Endothelial cell (in vitro differentiated cells): ENCODE data around the gene NEURL1B. TPM values are rescaled to one million over a fixed set of nuclear protein-coding genes. Genes with fewer than 3 reads are reported as not detected.

Experiments used
- DNase-seq: peaks from one replicate; pipeline ENCODE4 v3.0.0; 2021; ENCODE audit warnings: low spot score
- H3K27ac Mint-ChIP-seq: one replicate; pipeline ENCODE4 v1.8.0; 2021; ENCODE audit warnings: mixed read lengths, inconsistent platforms; ENCODE audit not compliant: unreplicated experiment
- H3K27me3 Mint-ChIP-seq: one replicate; pipeline ENCODE4 v1.8.0; 2021; ENCODE audit warnings: mild to moderate bottlenecking, moderate library complexity, mixed read lengths, inconsistent platforms; ENCODE audit not compliant: unreplicated experiment
- H3K36me3 Mint-ChIP-seq: one replicate; pipeline ENCODE4 v1.8.0; 2021; ENCODE audit warnings: mild to moderate bottlenecking, low read depth, mixed read lengths, inconsistent platforms; ENCODE audit not compliant: unreplicated experiment
- H3K4me1 Mint-ChIP-seq: one replicate; pipeline ENCODE4 v1.8.0; 2021; ENCODE audit warnings: mild to moderate bottlenecking, mixed read lengths, inconsistent platforms; ENCODE audit not compliant: unreplicated experiment
- H3K4me3 Mint-ChIP-seq: one replicate; pipeline ENCODE4 v1.8.0; 2021; ENCODE audit warnings: mild to moderate bottlenecking, mixed read lengths, inconsistent platforms; ENCODE audit not compliant: unreplicated experiment
- H3K9me3 Mint-ChIP-seq: one replicate; pipeline ENCODE4 v1.8.0; 2021; ENCODE audit warnings: mixed read lengths, inconsistent platforms; ENCODE audit not compliant: unreplicated experiment
- total RNA-seq: library from RNA; stranded (reverse); fragmentation: NEBNext Ultra II Directional; extraction: Animal tissue kit (Norgen Biotek cat#: 25700); gene quantifications from one replicate; pipeline ENCODE4 v1.2.1, GENCODE V29; 2021; ENCODE audit not compliant: unreplicated experiment
- TF ChIP-seq, protein P1 (sequence below): fragments of 200-600 bp; sonication (generic); IDR thresholded peaks from one replicate; pipeline ENCODE4 v1.5.0; 2021; ENCODE audit warnings: antibody characterized with exemption; ENCODE audit not compliant: unreplicated experiment

Gene NEURL1B
- total RNA-seq, 1 donor from 2014 or later, result 0.13 TPM

DNA sequence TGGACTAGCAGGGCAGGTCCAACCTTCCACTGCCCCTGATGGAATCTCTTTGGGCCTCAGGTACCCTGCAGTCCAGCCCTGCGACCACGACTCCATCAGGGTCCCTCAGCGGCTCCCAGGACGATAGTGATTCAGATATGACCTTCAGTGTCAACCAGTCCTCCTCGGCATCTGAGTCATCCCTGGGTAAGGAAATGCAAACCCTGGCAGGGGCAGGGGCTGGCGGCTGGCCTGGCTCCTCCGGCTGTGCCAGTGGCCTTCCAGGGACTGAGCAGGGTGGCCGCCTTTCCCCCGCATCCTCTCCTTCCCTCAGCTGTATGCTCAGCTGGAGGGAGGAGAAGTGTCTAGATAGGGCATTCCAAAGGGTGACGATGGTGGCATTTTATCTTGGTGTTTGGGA lies 45.0 kb downstream of the NEURL1B start:
- no peak overlapping the region for H3K4me3 Mint-ChIP-seq
- peaks cover 21% of the 10 kb centered on the region for H3K27me3 Mint-ChIP-seq
- TF ChIP-seq, protein P1, sequence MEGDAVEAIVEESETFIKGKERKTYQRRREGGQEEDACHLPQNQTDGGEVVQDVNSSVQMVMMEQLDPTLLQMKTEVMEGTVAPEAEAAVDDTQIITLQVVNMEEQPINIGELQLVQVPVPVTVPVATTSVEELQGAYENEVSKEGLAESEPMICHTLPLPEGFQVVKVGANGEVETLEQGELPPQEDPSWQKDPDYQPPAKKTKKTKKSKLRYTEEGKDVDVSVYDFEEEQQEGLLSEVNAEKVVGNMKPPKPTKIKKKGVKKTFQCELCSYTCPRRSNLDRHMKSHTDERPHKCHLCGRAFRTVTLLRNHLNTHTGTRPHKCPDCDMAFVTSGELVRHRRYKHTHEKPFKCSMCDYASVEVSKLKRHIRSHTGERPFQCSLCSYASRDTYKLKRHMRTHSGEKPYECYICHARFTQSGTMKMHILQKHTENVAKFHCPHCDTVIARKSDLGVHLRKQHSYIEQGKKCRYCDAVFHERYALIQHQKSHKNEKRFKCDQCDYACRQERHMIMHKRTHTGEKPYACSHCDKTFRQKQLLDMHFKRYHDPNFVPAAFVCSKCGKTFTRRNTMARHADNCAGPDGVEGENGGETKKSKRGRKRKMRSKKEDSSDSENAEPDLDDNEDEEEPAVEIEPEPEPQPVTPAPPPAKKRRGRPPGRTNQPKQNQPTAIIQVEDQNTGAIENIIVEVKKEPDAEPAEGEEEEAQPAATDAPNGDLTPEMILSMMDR, result no peak
- H3K36me3 Mint-ChIP-seq, result no peaks in the 10 kb centered on the region
- H3K27ac Mint-ChIP-seq, result no peak overlapping the region
- DNase-seq, result no peak
- H3K9me3 Mint-ChIP-seq, result no peaks in the 10 kb centered on the region
- peaks cover 19% of the 10 kb centered on the region for H3K4me1 Mint-ChIP-seq

GRCh38 chr5:172686539-172687390 lies 45.7 kb downstream of the NEURL1B start:
- no peak overlapping the region for H3K27ac Mint-ChIP-seq
- no peaks in the 10 kb centered on the region for H3K9me3 Mint-ChIP-seq
- peaks cover 21% of the 10 kb centered on the region for H3K27me3 Mint-ChIP-seq
- H3K4me1 Mint-ChIP-seq, result peaks cover 17% of the 10 kb centered on the region
- H3K4me3 Mint-ChIP-seq, result no peak overlapping the region
- TF ChIP-seq, protein P1, result no peak
- H3K36me3 Mint-ChIP-seq, result no peaks in the 10 kb centered on the region
- DNase-seq, result no peak

DNA sequence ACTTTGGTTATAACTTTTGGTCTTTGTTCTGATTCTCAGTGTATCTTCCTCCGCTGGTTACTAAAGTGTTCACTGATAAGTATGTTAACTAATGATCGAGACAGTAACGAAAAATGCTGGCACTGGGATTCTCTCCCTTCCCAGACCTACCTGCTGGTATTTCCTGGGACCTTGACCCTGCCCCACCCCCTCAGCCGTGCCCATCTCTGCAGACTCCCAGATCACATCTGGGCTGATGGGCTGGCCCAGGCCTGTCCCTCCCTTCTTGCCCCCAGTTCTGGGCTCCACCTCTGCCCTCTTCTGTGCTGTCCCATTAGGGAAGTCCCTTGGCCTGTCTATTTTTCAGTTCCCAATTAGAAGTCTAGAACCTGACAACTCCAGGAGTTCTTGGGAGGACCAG lies 46.9 kb downstream of the NEURL1B start:
- TF ChIP-seq, protein P1, result no peak
- Mint-ChIP-seq H3K4me1 (peaks cover 17% of the 10 kb centered on the region), H3K27me3 (peaks cover 15% of the 10 kb centered on the region), H3K36me3 (no peaks in the 10 kb centered on the region), H3K4me3 (no peak overlapping the region), H3K27ac (no peak overlapping the region), H3K9me3 (no peaks in the 10 kb centered on the region)
- no peak for DNase-seq

GRCh38 chr5:172688349-172689217 lies 47.5 kb downstream of the NEURL1B start:
- TF ChIP-seq, protein P1, result no peak
- no peaks in the 10 kb centered on the region for H3K9me3 Mint-ChIP-seq
- H3K27me3 Mint-ChIP-seq, result peaks cover 16% of the 10 kb centered on the region
- H3K36me3 Mint-ChIP-seq, result no peaks in the 10 kb centered on the region
- H3K4me3 Mint-ChIP-seq, result no peak overlapping the region
- no peak for DNase-seq
- peaks cover 17% of the 10 kb centered on the region for H3K4me1 Mint-ChIP-seq
- peak overlapping the region; percentile 36 for H3K27ac Mint-ChIP-seq
